GM19455 (cell line): ENCODE measurements around the gene CACNA2D3.

Experiments
- ATAC-seq: cut with Tn5 transposase; IDR thresholded peaks from one replicate; pipeline ENCODE4 v1.9.1; 2021; ENCODE audit not compliant: unreplicated experiment

The CACNA2D3 gene

GRCh38 chr3:54939557-54940300 is 817.4 kb downstream of the CACNA2D3 start:
- no peak for ATAC-seq

- no peak for ATAC-seq
Observed at GRCh38 chr3:54940971-54941370, 818.6 kb downstream of the CACNA2D3 start.

GRCh38 chr3:54941690-54942362 is 819.5 kb downstream of the CACNA2D3 start:
- no peak for ATAC-seq

GRCh38 chr3:54949491-54950044 is 827.2 kb downstream of the CACNA2D3 start:
- ATAC-seq: no peak

- ATAC-seq: no peak
Observed at GRCh38 chr3:54950391-54951003, 828.1 kb downstream of the CACNA2D3 start.

- ATAC-seq: no peak
Observed at GRCh38 chr3:54951405-54951804, 829.1 kb downstream of the CACNA2D3 start.

GRCh38 chr3:54954022-54954421 is 831.7 kb downstream of the CACNA2D3 start:
- no peak for ATAC-seq

- ATAC-seq: no peak
Observed at GRCh38 chr3:54954521-54954920, 832.2 kb downstream of the CACNA2D3 start.

- no peak for ATAC-seq
Observed at GRCh38 chr3:54955496-54955895, 833.1 kb downstream of the CACNA2D3 start.

GRCh38 chr3:54955941-54956340 is 833.6 kb downstream of the CACNA2D3 start:
- no peak for ATAC-seq

GRCh38 chr3:54957711-54958110 is 835.4 kb downstream of the CACNA2D3 start:
- ATAC-seq: no peak

GRCh38 chr3:54960082-54960481 is 837.7 kb downstream of the CACNA2D3 start:
- no peak for ATAC-seq

GRCh38 chr3:54960701-54961100 is 838.3 kb downstream of the CACNA2D3 start:
- no peak for ATAC-seq

- no peak for ATAC-seq
Observed at GRCh38 chr3:54962200-54962599, 839.8 kb downstream of the CACNA2D3 start.

GRCh38 chr3:54963641-54964040 is 841.3 kb downstream of the CACNA2D3 start:
- ATAC-seq: no peak

- no peak for ATAC-seq
Observed at GRCh38 chr3:54964081-54964480, 841.7 kb downstream of the CACNA2D3 start.

GRCh38 chr3:54965746-54966145 is 843.4 kb downstream of the CACNA2D3 start:
- no peak for ATAC-seq

- ATAC-seq: no peak
Observed at GRCh38 chr3:54966979-54967378, 844.6 kb downstream of the CACNA2D3 start.

GRCh38 chr3:54967731-54968161 is 845.4 kb downstream of the CACNA2D3 start:
- ATAC-seq: no peak

GRCh38 chr3:54968546-54969172 is 846.3 kb downstream of the CACNA2D3 start:
- ATAC-seq: no peak

GRCh38 chr3:54969652-54970051 is 847.3 kb downstream of the CACNA2D3 start:
- no peak for ATAC-seq
